Transverse colon (tissue), 4 donors: Measurements from ENCODE around the gene MCFD2. TPM values are rescaled to one million over a fixed set of nuclear protein-coding genes. Genes with fewer than 3 reads are reported as not detected.

Experiments
- DNase-seq: peaks from one replicate; pipeline ENCODE4 v3.0.0-alpha.2; 2019
- H3K27ac ChIP-seq, 4 donors: fragments of 200-600 bp; sonication (generic); 2 replicates each; pipeline ENCODE4 v1.5.1; 2016 to 2018; ENCODE audit warnings: inconsistent platforms in 4 of 4
- H3K27me3 ChIP-seq: fragments of 200-600 bp; sonication (generic); 2 replicates; pipeline ENCODE4 v1.5.1; 2017; ENCODE audit warnings: inconsistent platforms
- H3K36me3 ChIP-seq, 4 donors: fragments of 200-600 bp; sonication (generic); 2 replicates each; pipeline ENCODE4 v1.5.1; 2017 to 2019; ENCODE audit warnings: inconsistent platforms in 4 of 4
- H3K4me1 ChIP-seq, 4 donors: fragments of 200-600 bp; sonication (generic); 2 replicates each; pipeline ENCODE4 v1.5.1; 2017 to 2020; ENCODE audit warnings: inconsistent platforms in 4 of 4
- H3K4me3 ChIP-seq, 4 donors: fragments of 200-600 bp; sonication (generic); 1 replicate in 1 of 4; 2 replicates in 3 of 4; pipeline versions ENCODE4 v1.5.1 to v1.6.1; 2017 to 2019; ENCODE audit warnings: inconsistent platforms in 4 of 4
- H3K9me3 ChIP-seq, 2 donors: fragments of 200-600 bp; sonication (generic); 2 replicates each; pipeline ENCODE4 v1.5.1; 2017 to 2019; ENCODE audit warnings: inconsistent platforms in 2 of 2
- EP300 ChIP-seq: sonication (generic); formaldehyde crosslinking; IDR thresholded peaks from one replicate; pipeline ENCODE4 v1.6.1; 2017; ENCODE audit warnings: antibody characterized with exemption, low read depth
- POLR2A ChIP-seq: fragments of 450-650 bp; IDR thresholded peaks from one replicate; pipeline ENCODE4 v1.6.1; 2016; ENCODE audit warnings: antibody characterized with exemption, mild to moderate bottlenecking, moderate library complexity
- POLR2AphosphoS5 ChIP-seq, 3 donors: sonication (generic); formaldehyde crosslinking; IDR thresholded peaks; one replicate each; pipeline ENCODE4 v1.6.1; 2016; ENCODE audit warnings: antibody characterized with exemption in 3 of 3
- WGBS, 2 donors: methylation state at CpG; one replicate each; pipeline ENCODE4 v1.1.5; 2018; ENCODE audit warnings: low coverage in 1 of 2; 5-methylcytosine and 5-hydroxymethylcytosine counted together
- in situ Hi-C, 4 donors: fragments of 200-750 bp; cut with MboI; loops; one replicate each; pipeline versions ENCODE4 v1.15.0 to v1.15.1; 2017; ENCODE audit warnings: low sequenced_read_pairs in 3 of 4, low pct_ligation_motif_present in 1 of 4, low pct_unique_long_range_greater_than_20kb in 1 of 4
- intact Hi-C: fragments of 100-400 bp; cut with DNase I; formaldehyde crosslinking; loops from one replicate; pipeline ENCODE4 v1.15.1; 2023; ENCODE audit warnings: low total_unique reads
- total RNA-seq, 4 donors: library from RNA; depleted of rRNA; stranded (reverse); fragments of >200 nt; gene quantifications; one replicate each; pipeline ENCODE4 v1.1.0, GENCODE V29; 2016
- TF ChIP-seq, protein P1 (sequence below), 5 experiments: fragments of 200-600 bp in 3 of 5; fragments of 450-650 bp in 2 of 5; sonication (generic) in 3 of 5; IDR thresholded peaks; 1 replicate in 2 of 5; 2 replicates in 3 of 5; pipeline ENCODE4 v1.5.1; 2016 to 2017; ENCODE audit warnings: antibody characterized with exemption in 5 of 5, inconsistent platforms in 3 of 5, mild to moderate bottlenecking in 2 of 5, moderate library complexity in 1 of 5

Gene MCFD2
- total RNA-seq, 4 donors from 2014 or later: 14.5 to 40.1 (median 26.8) TPM

DNA sequence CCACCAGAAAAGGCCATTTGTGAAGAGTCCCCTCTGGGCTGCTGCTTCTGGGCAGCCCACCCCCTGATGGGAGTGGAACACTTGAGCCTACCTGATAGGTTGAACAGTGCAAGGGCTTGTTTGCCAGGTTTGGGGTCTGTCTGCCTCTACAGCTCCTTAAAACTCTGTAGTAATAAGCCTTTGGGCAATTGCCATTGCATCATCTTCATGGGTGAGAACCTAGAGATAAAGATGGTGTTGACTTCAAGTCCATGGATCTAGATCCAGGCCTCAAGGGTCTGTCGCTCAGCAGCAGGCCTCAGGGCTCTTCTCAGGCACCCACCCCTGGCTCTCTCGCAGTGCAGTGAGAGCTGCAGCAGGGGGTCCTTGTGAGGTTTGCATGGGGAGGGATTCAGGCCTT lies 47.1 kb upstream of the MCFD2 start:
- DNase-seq: no peak
- Histone ChIP-seq H3K4me1 (peaks cover 0 to 9% (median 3%) of the 10 kb centered on the region in 4 donors), H3K36me3 (no peaks in the 10 kb centered on the region), H3K27me3 (no peaks in the 10 kb centered on the region), H3K27ac (no peak overlapping the region), H3K9me3 (no peaks in the 10 kb centered on the region), H3K4me3 (no peak overlapping the region)
- intact Hi-C loops: no loop called here
- WGBS, 2 donors: 100% methylated on average over 2 of the region's 2 CpGs; no CpG with 5 or more reads in 1 of the 2 donors
- in situ Hi-C loops: no loop called here
- TF ChIP-seq POLR2AphosphoS5 (IDR thresholded peaks at IDR 0.05) (no peak), POLR2A (no peak), EP300 (no peak)
- TF ChIP-seq, protein P1, sequence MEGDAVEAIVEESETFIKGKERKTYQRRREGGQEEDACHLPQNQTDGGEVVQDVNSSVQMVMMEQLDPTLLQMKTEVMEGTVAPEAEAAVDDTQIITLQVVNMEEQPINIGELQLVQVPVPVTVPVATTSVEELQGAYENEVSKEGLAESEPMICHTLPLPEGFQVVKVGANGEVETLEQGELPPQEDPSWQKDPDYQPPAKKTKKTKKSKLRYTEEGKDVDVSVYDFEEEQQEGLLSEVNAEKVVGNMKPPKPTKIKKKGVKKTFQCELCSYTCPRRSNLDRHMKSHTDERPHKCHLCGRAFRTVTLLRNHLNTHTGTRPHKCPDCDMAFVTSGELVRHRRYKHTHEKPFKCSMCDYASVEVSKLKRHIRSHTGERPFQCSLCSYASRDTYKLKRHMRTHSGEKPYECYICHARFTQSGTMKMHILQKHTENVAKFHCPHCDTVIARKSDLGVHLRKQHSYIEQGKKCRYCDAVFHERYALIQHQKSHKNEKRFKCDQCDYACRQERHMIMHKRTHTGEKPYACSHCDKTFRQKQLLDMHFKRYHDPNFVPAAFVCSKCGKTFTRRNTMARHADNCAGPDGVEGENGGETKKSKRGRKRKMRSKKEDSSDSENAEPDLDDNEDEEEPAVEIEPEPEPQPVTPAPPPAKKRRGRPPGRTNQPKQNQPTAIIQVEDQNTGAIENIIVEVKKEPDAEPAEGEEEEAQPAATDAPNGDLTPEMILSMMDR (IDR thresholded peaks at IDR 0.05): no peak

DNA sequence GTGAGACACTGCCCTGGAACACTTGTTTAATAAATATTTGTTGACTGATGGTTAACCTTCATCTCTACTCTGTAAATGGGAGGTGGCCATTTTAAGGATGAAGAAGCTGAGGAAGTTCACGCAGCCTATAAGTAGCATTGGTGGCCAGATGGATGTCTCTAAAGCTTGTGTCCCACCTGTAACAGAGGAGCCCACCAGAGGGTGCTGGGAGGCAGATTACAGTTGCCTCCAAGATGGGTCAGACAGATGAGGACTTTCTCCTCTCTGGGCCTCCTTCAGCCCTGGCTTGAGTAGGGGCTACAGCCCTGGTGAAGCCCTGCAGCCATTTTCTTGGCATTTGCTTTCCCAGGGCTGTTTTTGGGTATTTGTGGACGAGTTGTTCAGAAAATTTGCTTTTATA lies 45.0 kb upstream of the MCFD2 start:
- no peaks in the 10 kb centered on the region for H3K27me3 ChIP-seq
- intact Hi-C loops: no loop called here
- H3K9me3 ChIP-seq: no peaks in the 10 kb centered on the region
- no peak for DNase-seq
- 86% methylated on average over 2 of the region's 2 CpGs; no CpG with 5 or more reads in 1 of the 2 donors for WGBS, 2 donors
- TF ChIP-seq POLR2AphosphoS5 (IDR thresholded peaks at IDR 0.05): no peak
- H3K4me1 ChIP-seq: peaks cover 0 to under 1% (median 0%) of the 10 kb centered on the region in 4 donors
- H3K4me3 ChIP-seq: no peak overlapping the region
- peaks cover 0 to 10% (median 2%) of the 10 kb centered on the region in 4 donors for H3K36me3 ChIP-seq
- in situ Hi-C loops: no loop called here
- H3K27ac ChIP-seq: no peak overlapping the region

DNA sequence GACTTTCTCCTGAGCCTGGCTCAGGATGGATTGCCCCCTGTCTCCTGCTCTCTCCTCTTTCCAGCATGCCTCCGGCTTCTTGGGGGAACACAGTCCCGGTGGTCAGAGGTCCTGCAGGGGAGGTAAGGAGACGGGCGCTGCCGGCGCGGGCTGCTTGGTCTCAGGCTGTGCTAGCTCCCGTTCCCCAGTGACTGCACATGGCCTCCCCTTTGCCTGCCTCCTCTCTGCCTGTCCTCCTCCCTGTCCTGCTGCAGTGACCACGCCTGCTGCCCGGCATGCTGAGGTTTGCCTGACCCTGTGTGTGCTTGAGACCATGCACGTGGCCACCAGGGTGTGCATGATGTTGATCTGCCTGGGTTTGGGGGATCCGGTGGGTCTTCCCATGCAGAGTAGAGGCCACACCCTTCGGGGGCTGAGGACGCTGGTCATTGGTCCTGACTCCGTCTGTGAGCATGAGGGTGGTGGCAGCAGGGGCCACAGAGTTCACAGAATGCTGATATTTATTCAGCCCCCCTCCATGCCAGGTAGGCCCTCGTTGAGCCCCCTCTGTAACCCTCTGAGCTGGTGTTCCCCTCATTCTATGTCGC lies 42.9 kb upstream of the MCFD2 start:
- no peaks in the 10 kb centered on the region for H3K27me3 ChIP-seq
- DNase-seq: no peak
- H3K36me3 ChIP-seq: peaks cover 0 to 10% (median 2%) of the 10 kb centered on the region in 4 donors
- WGBS, 2 donors: 95% methylated on average over 17 of the region's 17 CpGs; no CpG with 5 or more reads in 1 of the 2 donors
- TF ChIP-seq, protein P1 (IDR thresholded peaks at IDR 0.05): no peak
- TF ChIP-seq POLR2A (no peak), EP300 (no peak), POLR2AphosphoS5 (IDR thresholded peaks at IDR 0.05) (no peak)
- in situ Hi-C loops (no loop called here), intact Hi-C loops (no loop called here)
- peaks cover 5 to 12% (median 7%) of the 10 kb centered on the region in 4 donors for H3K4me1 ChIP-seq
- H3K27ac ChIP-seq: no peak overlapping the region
- H3K9me3 ChIP-seq: no peaks in the 10 kb centered on the region
- H3K4me3 ChIP-seq: no peak overlapping the region

DNA sequence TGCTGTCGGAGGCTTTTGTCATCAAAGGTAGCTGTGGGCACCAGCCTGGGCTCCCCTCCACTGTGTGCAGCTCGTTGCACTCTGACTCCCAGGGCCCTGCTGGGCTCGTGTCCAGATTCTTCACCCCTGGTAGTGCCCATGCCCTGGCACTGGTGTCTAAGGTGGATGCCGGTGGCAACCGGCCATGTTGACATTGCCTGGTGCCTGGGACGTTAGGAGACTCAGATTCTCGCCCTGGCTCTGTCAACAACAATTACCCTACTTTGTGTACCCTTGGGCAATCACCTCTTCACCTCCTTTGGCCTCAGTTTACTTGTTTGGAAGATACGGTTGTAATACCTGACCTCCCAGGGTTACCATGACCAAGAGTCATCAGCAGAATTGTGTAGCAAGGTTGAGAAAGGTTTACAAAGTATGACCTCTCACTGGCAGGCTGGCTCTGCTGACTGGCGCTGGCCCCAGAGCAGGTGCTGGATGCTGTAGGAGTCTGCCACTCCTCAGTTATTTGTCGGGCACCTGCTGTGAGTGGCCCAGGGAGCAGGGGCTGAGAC lies 41.5 kb upstream of the MCFD2 start:
- in situ Hi-C loops (no loop called here), intact Hi-C loops (no loop called here)
- Histone ChIP-seq H3K36me3 (peaks cover 0 to 10% (median 2%) of the 10 kb centered on the region in 4 donors), H3K27ac (no peak overlapping the region), H3K4me3 (no peak overlapping the region), H3K27me3 (no peaks in the 10 kb centered on the region), H3K9me3 (no peaks in the 10 kb centered on the region), H3K4me1 (peaks cover 5 to 12% (median 7%) of the 10 kb centered on the region in 4 donors)
- TF ChIP-seq EP300 (no peak), POLR2A (no peak), POLR2AphosphoS5 (IDR thresholded peaks at IDR 0.05) (no peak)
- TF ChIP-seq, protein P1 (IDR thresholded peaks at IDR 0.05): no peak
- no peak for DNase-seq
- 60 to 80% methylated on average over 1 to 9 of the region's 10 CpGs for whole genome bisulfite sequencing, 2 donors
